PFSK-1 (cell line): ENCODE measurements around the gene TUSC7.

Experiments used
- POLR2AphosphoS5 ChIP-seq: IDR thresholded peaks from 2 replicates; pipeline ENCODE4 v1.6.1; 2012; ENCODE audit warnings: low read depth, mild to moderate bottlenecking, control low read depth, low read length, moderate library complexity
- SIN3A ChIP-seq: IDR thresholded peaks from 2 replicates; pipeline ENCODE4 v1.6.1; 2012; ENCODE audit warnings: mild to moderate bottlenecking, low read length, moderate library complexity, borderline replicate concordance; ENCODE audit not compliant: insufficient read depth
- TF ChIP-seq, protein P1 (sequence below), 2 experiments: IDR thresholded peaks; 2 replicates each; pipeline versions ENCODE4 v1.6.1 to v1.8.0; 2011 to 2012; ENCODE audit warnings: low read depth in 2 of 2, low read length in 2 of 2, control low read depth in 1 of 2, inconsistent platforms in 1 of 2, mild to moderate bottlenecking in 1 of 2, moderate library complexity in 1 of 2; ENCODE audit not compliant: insufficient read depth in 1 of 2

DNA sequence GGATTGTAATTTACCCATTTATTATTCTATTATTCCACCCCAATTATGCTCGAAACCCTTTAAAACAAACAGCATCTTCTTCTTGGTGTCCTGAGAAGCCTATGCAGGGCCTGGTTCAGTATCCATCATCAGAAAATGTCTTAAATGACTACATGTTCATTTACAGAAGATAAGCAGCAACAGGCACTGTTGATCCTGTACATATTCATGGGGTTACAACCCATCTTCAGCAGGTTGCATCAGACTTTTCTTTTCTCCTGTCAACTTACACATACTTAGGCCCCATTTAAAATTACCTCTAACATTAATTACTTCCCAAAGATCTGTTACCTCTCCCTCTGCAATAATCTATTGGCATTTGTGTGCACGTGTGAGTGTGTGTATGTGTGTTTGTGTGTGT is 18.9 kb downstream of the TUSC7 start:
- no peak for TF ChIP-seq SIN3A
- no peak for TF ChIP-seq POLR2AphosphoS5
- TF ChIP-seq, protein P1, sequence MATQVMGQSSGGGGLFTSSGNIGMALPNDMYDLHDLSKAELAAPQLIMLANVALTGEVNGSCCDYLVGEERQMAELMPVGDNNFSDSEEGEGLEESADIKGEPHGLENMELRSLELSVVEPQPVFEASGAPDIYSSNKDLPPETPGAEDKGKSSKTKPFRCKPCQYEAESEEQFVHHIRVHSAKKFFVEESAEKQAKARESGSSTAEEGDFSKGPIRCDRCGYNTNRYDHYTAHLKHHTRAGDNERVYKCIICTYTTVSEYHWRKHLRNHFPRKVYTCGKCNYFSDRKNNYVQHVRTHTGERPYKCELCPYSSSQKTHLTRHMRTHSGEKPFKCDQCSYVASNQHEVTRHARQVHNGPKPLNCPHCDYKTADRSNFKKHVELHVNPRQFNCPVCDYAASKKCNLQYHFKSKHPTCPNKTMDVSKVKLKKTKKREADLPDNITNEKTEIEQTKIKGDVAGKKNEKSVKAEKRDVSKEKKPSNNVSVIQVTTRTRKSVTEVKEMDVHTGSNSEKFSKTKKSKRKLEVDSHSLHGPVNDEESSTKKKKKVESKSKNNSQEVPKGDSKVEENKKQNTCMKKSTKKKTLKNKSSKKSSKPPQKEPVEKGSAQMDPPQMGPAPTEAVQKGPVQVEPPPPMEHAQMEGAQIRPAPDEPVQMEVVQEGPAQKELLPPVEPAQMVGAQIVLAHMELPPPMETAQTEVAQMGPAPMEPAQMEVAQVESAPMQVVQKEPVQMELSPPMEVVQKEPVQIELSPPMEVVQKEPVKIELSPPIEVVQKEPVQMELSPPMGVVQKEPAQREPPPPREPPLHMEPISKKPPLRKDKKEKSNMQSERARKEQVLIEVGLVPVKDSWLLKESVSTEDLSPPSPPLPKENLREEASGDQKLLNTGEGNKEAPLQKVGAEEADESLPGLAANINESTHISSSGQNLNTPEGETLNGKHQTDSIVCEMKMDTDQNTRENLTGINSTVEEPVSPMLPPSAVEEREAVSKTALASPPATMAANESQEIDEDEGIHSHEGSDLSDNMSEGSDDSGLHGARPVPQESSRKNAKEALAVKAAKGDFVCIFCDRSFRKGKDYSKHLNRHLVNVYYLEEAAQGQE (IDR thresholded peaks at IDR 0.05; ENCODE audit: insufficient read depth in 1 of 2, low read depth in 2 of 2, low read length in 2 of 2): no peak
